ENCODE data around the gene SLC25A33.
A peak's percentile ranks its signal among the peaks of the same experiment; 100 is the strongest.
"Not testable (repeated sequence)": the region's sequence is repeated elsewhere in the genome, so short reads cannot be mapped to it uniquely, and the experiment has no call there.

SLC25A33 gene

GRCh38 chr1:9602794-9603167, 63.5 kb downstream of the SLC25A33 start:
- DNase-seq: no peak

- DNase-seq: no peak
Measured at GRCh38 chr1:9603307-9603706, 64.0 kb downstream of the SLC25A33 start.

- DNase-seq: no peak
Measured at GRCh38 chr1:9603766-9604753, 64.8 kb downstream of the SLC25A33 start.

- no peak for DNase-seq
Measured at GRCh38 chr1:9604836-9605235, 65.6 kb downstream of the SLC25A33 start.

- no peak for DNase-seq
Measured at GRCh38 chr1:9605946-9606455, 66.7 kb downstream of the SLC25A33 start.

- no peak for DNase-seq
Measured at GRCh38 chr1:9606458-9606857, 67.2 kb downstream of the SLC25A33 start.

GRCh38 chr1:9606948-9607347, 67.7 kb downstream of the SLC25A33 start:
- no peak for DNase-seq

- no peak for DNase-seq
Measured at GRCh38 chr1:9607352-9607751, 68.1 kb downstream of the SLC25A33 start.

GRCh38 chr1:9609998-9610397, 70.7 kb downstream of the SLC25A33 start:
- DNase-seq: no peak

GRCh38 chr1:9610548-9610947, 71.3 kb downstream of the SLC25A33 start:
- DNase-seq: no peak

GRCh38 chr1:9611716-9612115, 72.5 kb downstream of the SLC25A33 start:
- no peak for DNase-seq

- DNase-seq: no peak
Measured at GRCh38 chr1:9612162-9612845, 73.0 kb downstream of the SLC25A33 start.

- no peak for DNase-seq
Measured at GRCh38 chr1:9612871-9613624, 73.8 kb downstream of the SLC25A33 start.

- DNase-seq: no peak
Measured at GRCh38 chr1:9613625-9614299, 74.5 kb downstream of the SLC25A33 start.

GRCh38 chr1:9615316-9616063, 76.2 kb downstream of the SLC25A33 start:
- DNase-seq: peak; percentile 64 to 67

- no peak for DNase-seq
Measured at GRCh38 chr1:9618909-9619679, 79.8 kb downstream of the SLC25A33 start.

- no peak for DNase-seq
Measured at GRCh38 chr1:9621032-9621431, 81.8 kb downstream of the SLC25A33 start.

- no peak for DNase-seq
Measured at GRCh38 chr1:9624081-9624480, 84.8 kb downstream of the SLC25A33 start.

GRCh38 chr1:9625030-9625429, 85.8 kb downstream of the SLC25A33 start:
- not testable (repeated sequence) for DNase-seq

GRCh38 chr1:9626201-9626608, 86.9 kb downstream of the SLC25A33 start:
- no peak for DNase-seq
